Measurements from ENCODE around the gene SEZ6L.

Gene SEZ6L

DNA sequence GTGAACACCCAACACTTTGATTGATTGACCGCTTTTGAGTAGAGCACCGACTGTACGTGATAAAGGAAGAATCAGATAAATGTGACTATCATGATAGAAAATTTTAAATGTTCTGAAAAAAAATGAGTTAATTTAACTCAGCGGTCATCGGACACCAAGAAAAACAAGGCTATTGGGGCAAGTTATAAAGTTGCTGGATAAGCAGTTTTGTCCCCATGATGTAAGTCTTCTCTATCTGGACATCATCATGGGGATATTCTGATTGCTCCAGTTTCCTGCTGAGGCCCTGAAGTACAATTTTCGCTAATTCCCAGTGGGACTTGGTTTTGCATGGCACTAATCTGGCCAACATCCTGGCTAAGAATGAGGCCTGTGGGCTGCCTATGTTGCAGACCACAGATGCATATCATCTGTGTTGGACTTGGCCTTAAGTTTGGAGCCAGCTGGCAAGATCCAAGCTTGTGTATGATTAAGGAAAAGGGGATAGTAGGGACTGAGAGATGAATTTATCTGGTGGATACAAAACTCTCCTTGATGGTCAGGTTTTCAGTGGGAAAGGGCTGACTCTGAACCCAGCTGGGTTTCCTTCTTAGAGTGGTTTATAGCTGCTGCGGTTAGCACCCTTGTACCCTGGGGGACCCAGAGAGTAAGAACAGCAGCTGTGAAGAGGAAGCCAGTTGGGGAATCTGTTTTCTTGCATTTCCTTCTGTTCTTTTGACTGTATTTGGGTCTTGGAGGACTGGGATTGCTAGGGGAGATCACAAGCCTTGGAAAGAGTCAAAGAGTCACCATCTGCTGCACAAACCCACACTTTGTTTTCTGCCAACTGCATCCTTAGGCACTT lies 118.3 kb downstream of the SEZ6L start:
- ChIA-PET POLR2A (no interaction called here), CTCF (no interaction called here)
- no peak for DNase-seq (ENCODE audit: low read depth, low spot score)
- TF ChIP-seq, protein P1, sequence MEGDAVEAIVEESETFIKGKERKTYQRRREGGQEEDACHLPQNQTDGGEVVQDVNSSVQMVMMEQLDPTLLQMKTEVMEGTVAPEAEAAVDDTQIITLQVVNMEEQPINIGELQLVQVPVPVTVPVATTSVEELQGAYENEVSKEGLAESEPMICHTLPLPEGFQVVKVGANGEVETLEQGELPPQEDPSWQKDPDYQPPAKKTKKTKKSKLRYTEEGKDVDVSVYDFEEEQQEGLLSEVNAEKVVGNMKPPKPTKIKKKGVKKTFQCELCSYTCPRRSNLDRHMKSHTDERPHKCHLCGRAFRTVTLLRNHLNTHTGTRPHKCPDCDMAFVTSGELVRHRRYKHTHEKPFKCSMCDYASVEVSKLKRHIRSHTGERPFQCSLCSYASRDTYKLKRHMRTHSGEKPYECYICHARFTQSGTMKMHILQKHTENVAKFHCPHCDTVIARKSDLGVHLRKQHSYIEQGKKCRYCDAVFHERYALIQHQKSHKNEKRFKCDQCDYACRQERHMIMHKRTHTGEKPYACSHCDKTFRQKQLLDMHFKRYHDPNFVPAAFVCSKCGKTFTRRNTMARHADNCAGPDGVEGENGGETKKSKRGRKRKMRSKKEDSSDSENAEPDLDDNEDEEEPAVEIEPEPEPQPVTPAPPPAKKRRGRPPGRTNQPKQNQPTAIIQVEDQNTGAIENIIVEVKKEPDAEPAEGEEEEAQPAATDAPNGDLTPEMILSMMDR (IDR thresholded peaks at IDR 0.05; ENCODE audit: insufficient read depth, low read length, missing control alignments), result no peak
- no peak overlapping the region for H3K4me3 ChIP-seq (ENCODE audit: low read depth, low read length)

DNA sequence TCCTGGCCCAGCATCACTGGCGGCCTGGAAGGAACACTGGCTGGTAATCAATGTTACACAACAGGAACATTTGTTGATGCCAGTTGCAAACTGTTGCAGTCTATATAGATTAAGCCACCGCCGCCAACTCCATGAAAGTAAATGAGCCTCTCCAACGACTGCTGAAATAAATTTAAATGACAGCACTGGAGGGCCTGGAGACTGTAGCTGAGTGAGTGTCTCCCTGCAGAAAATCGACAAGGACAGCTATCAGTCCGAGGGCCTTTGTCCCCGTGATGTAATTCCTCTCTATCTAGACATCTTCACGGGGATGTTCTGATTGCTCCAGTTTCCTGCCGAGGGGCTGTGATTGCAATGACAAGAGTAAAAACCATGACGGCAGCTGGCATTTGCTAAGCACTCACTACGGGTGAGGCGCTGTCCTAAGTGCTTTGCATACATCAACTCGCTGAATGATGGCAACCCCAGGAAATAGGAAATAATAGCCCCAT lies 120.4 kb downstream of the SEZ6L start:
- ChIA-PET POLR2A (no interaction called here), CTCF (interaction anchor here (0.9 to 1.4 kb wide), 2 partner anchors 41 to 83 kb away, joined by 3 to 4 read pairs; no protein-coding TSS in a partner anchor)
- no peak overlapping the region for H3K4me3 ChIP-seq (ENCODE audit: low read depth, low read length)
- no peak for DNase-seq (ENCODE audit: low read depth, low spot score)
- TF ChIP-seq, protein P1 (IDR thresholded peaks at IDR 0.05; ENCODE audit: insufficient read depth, low read length, missing control alignments), result no peak

DNA sequence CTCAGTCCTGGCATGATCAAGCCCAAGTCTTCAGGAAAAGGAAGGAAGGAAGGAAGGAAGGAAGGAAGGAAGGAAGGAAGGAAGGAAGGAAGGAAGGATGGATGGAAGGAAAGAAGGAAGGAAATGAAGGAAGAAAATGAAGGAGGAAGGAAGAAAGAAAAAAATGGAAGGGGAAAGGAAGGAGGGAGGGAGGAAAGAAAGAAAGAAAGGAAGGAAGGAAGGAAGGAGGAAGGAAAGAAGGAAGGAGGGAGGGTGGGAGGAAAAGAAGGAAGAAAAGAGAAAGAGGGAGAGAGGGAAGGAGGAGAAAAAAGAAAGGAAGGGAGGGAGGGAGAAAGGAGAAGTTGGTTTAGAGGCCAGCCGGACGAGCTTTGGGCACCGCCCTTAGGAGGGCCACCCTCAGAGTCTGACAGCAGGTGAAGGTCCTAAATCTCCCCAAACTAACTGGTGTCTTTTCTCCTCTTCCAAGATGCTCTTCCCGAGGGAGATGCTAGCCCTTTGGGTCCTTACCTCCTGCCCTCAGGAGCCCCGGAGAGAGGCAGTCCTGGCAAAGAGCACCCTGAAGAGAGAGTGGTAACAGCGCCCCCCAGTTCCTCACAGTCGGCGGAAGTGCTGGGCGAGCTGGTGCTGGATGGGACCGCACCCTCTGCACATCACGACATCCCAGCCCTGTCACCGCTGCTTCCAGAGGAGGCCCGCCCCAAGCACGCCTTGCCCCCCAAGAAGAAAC lies 122.8 kb downstream of the SEZ6L start:
- TF ChIP-seq, protein P1 (IDR thresholded peaks at IDR 0.05; ENCODE audit: insufficient read depth, low read length, missing control alignments), result no peak
- no peak for DNase-seq (ENCODE audit: low read depth, low spot score)
- POLR2A ChIA-PET, result no interaction called here
- H3K4me3 ChIP-seq (ENCODE audit: low read depth, low read length), result no peak overlapping the region
- CTCF ChIA-PET, result interaction anchor here (1.0 kb wide), 1 partner anchor 38 kb away, joined by 4 read pairs; no protein-coding TSS in a partner anchor

DNA sequence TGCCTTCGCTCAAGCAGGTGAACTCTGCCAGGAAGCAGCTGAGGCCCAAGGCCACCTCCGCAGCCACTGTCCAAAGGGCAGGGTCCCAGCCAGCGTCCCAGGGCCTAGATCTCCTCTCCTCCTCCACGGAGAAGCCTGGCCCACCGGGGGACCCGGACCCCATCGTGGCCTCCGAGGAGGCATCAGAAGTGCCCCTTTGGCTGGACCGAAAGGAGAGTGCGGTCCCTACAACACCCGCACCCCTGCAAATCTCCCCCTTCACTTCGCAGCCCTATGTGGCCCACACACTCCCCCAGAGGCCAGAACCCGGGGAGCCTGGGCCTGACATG lies 123.4 kb downstream of the SEZ6L start:
- TF ChIP-seq, protein P1 (IDR thresholded peaks at IDR 0.05; ENCODE audit: insufficient read depth, low read length, missing control alignments), result no peak
- DNase-seq (ENCODE audit: low read depth, low spot score), result no peak
- ChIA-PET POLR2A (no interaction called here), CTCF (no interaction called here)
- H3K4me3 ChIP-seq (ENCODE audit: low read depth, low read length), result no peak overlapping the region

DNA sequence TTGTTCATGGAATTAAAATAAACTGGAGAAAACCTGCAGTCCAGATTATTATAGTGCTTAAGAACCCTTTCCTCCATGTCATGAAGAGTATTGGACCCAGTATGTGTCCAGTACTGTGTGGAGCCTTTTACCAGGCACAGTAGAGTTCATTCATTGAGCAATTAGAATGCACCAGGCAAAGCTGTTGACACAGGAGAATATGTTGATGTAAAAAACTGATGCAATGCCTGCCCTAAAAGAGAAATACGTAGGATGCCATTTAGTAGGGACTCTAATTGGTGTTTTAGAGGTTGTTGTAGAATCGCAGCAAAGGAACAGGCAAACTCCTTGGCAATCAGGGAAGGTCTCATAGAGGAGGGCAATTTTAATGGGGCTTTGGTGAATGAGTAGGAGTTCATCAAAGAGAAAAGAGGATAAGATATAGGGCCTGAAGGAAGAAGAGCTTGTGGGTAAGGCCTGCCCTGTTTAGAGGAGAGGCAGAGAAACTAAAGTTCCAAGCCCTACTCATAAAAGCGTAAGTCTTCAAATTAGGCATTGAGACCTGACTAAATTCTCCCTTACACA lies 126.4 kb downstream of the SEZ6L start:
- DNase-seq (ENCODE audit: low read depth, low spot score), result no peak
- no peak overlapping the region for H3K4me3 ChIP-seq (ENCODE audit: low read depth, low read length)
- TF ChIP-seq, protein P1 (IDR thresholded peaks at IDR 0.05; ENCODE audit: insufficient read depth, low read length, missing control alignments), result no peak
- POLR2A ChIA-PET, result no interaction called here
- CTCF ChIA-PET, result no interaction called here

Measured in AG04449 (cell line).